ENCODE data around the gene GALNTL6.

Gene GALNTL6

GRCh38 chr4:172009446-172010230 is 196.4 kb downstream of the GALNTL6 start:
- no peak for DNase-seq

GRCh38 chr4:172011196-172011595 is 198.0 kb downstream of the GALNTL6 start:
- DNase-seq = no peak

GRCh38 chr4:172018358-172018757 is 205.2 kb downstream of the GALNTL6 start:
- no peak for DNase-seq

- no peak for DNase-seq
Observed at GRCh38 chr4:172035562-172035961, 222.4 kb downstream of the GALNTL6 start.

- DNase-seq = no peak
Observed at GRCh38 chr4:172040766-172041165, 227.6 kb downstream of the GALNTL6 start.

GRCh38 chr4:172042714-172043114 is 229.5 kb downstream of the GALNTL6 start:
- DNase-seq = no peak

GRCh38 chr4:172045981-172046380 is 232.8 kb downstream of the GALNTL6 start:
- DNase-seq = no peak

GRCh38 chr4:172048666-172049065 is 235.5 kb downstream of the GALNTL6 start:
- DNase-seq = no peak

GRCh38 chr4:172050911-172051310 is 237.7 kb downstream of the GALNTL6 start:
- no peak for DNase-seq

GRCh38 chr4:172055046-172055445 is 241.8 kb downstream of the GALNTL6 start:
- no peak for DNase-seq

- DNase-seq = no peak
Observed at GRCh38 chr4:172055498-172055897, 242.3 kb downstream of the GALNTL6 start.

GRCh38 chr4:172061204-172061603 is 248.0 kb downstream of the GALNTL6 start:
- no peak for DNase-seq

- no peak for DNase-seq
Observed at GRCh38 chr4:172068506-172068905, 255.3 kb downstream of the GALNTL6 start.

GRCh38 chr4:172073590-172073989 is 260.4 kb downstream of the GALNTL6 start:
- DNase-seq = no peak

GRCh38 chr4:172083272-172083671 is 270.1 kb downstream of the GALNTL6 start:
- no peak for DNase-seq

GRCh38 chr4:172088556-172088955 is 275.4 kb downstream of the GALNTL6 start:
- no peak for DNase-seq

GRCh38 chr4:172095161-172095560 is 282.0 kb downstream of the GALNTL6 start:
- DNase-seq = no peak

GRCh38 chr4:172096786-172097185 is 283.6 kb downstream of the GALNTL6 start:
- DNase-seq = no peak

- DNase-seq = no peak
Observed at GRCh38 chr4:172099376-172099775, 286.2 kb downstream of the GALNTL6 start.

- no peak for DNase-seq
Observed at GRCh38 chr4:172103456-172103855, 290.3 kb downstream of the GALNTL6 start.

GRCh38 chr4:172104539-172104938 is 291.3 kb downstream of the GALNTL6 start:
- DNase-seq = no peak

GRCh38 chr4:172105918-172106317 is 292.7 kb downstream of the GALNTL6 start:
- DNase-seq = no peak

- no peak for DNase-seq
Observed at GRCh38 chr4:172109466-172109865, 296.3 kb downstream of the GALNTL6 start.

GRCh38 chr4:172124656-172125308 is 311.6 kb downstream of the GALNTL6 start:
- no peak for DNase-seq

- no peak for DNase-seq
Observed at GRCh38 chr4:172125443-172125842, 312.2 kb downstream of the GALNTL6 start.
